Upper lobe of left lung (tissue), 4 donors: ENCODE results near the gene TYW1.
"Not testable (repeated sequence)": the region's sequence is repeated elsewhere in the genome, so short reads cannot be mapped to it uniquely, and the experiment has no call there.

Experiments used
- CTCF ChIP-seq, 6 experiments: fragments of 450-650 bp in 4 of 6; fragments of 200-600 bp in 2 of 6; sonication (generic) in 2 of 6; IDR thresholded peaks; one replicate each; pipeline ENCODE4 v1.5.1; 2016 to 2019; ENCODE audit warnings: antibody characterized with exemption in 6 of 6
- EP300 ChIP-seq, 4 donors: sonication (generic); formaldehyde crosslinking; IDR thresholded peaks; one replicate each; pipeline ENCODE4 v1.5.1; 2017; ENCODE audit warnings: antibody characterized with exemption in 4 of 4, control low read depth in 2 of 4
- POLR2A ChIP-seq, 4 donors: fragments of 450-650 bp; IDR thresholded peaks; one replicate each; pipeline ENCODE4 v1.5.1; 2016 to 2017; ENCODE audit warnings: antibody characterized with exemption in 4 of 4, mild to moderate bottlenecking in 2 of 4

GRCh38 chr7:67098031-67098430 lies 101.4 kb downstream of the TYW1 start:
- TF ChIP-seq EP300, CTCF, POLR2A (IDR thresholded peaks at IDR 0.05): not testable (repeated sequence)
